Activated CD8-positive, alpha-beta memory T cell treated with anti-CD3 and anti-CD28 coated beads for 36 hours (primary cell): Measurements from ENCODE around the gene HOXB6. TPM values are rescaled to one million over a fixed set of nuclear protein-coding genes. Genes with fewer than 3 reads are reported as not detected.

Experiments used
- CTCF ChIA-PET: fragments of 350-600 bp; sonication (Branson Sonifier 250); formaldehyde crosslinking; loops from one replicate; lab custom pipeline; 2021; ENCODE audit warnings: antibody characterized with exemption; lab: Charles Lee
- POLR2A ChIA-PET: fragments of 350-600 bp; sonication (Branson Sonifier 250); formaldehyde crosslinking; loops from one replicate; lab custom pipeline; 2021; ENCODE audit warnings: antibody characterized with exemption; lab: Charles Lee
- total RNA-seq, 2 experiments: library from RNA; stranded (reverse); gene quantifications; one replicate each; pipeline ENCODE4 v1.2.3, GENCODE V29; 2021

The HOXB6 gene
- total RNA-seq, 2 experiments from 2014 or later: 0.25 to 0.48 TPM

- ChIA-PET POLR2A (interaction anchor here (0.5 to 2.2 kb wide), 3 partner anchors 13 to 188 kb away, joined by 4 to 7 read pairs (median 4); no protein-coding TSS in a partner anchor), CTCF (interaction anchor here (0.9 to 4.1 kb wide), 10 partner anchors 10 to 49 kb away, joined by 3 to 25 read pairs (median 3); partner anchors contain the start of genes HOXB5 and HOXB8)
Observed at GRCh38 chr17:48626245-48627117, 21.7 kb upstream of the HOXB6 start, which contains the start of gene HOXB9. Gene HOXB9, minus strand, starts transcription at chr17:48626358. Its CDS starts 89 bp downstream, at chr17:48626269.

DNA sequence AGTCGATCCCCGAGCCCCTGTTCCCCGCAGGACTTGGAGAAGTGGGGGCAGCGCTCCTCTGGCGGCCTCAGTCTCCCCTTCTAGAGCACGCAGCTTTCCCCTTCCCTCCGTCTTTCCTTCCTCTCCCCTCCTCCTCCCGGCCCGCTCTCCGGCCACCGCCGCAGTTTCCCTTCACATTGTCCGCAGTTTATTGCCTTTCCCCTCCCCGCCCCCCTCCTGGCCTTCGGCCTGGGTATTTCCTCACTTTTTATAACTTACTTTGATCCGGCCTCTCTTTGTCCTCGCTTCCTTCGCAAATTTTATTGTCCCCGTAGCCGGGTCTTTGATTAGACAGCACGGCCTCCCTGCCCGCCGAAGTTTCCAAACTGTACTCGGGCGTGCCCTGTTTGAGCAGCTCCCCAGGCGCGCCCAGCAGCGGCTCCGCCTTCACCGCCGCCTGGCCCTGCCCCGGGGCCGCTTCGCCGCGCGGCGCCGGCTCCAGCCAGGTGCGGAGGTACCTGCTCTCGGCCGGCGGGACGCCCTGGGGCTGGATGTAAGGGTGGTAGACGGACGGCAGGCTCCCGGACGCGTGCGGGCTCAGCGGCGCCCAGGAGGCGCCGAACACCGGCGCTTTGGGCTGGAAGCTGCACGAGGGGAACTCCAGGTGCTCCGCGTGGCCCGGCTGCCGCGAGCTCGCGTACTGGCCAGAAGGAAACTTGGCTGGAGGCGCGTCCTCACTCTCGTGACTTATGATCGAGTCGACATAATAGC, 20.9 kb upstream of the HOXB6 start:
- ChIA-PET CTCF (interaction anchor here (0.8 to 4.1 kb wide), 9 partner anchors 10 to 48 kb away, joined by 3 to 25 read pairs (median 3); partner anchors contain the start of genes HOXB5 and HOXB8), POLR2A (interaction anchor here (0.5 to 2.2 kb wide), 4 partner anchors 12 to 189 kb away, joined by 3 to 7 read pairs (median 4); no protein-coding TSS in a partner anchor)

DNA sequence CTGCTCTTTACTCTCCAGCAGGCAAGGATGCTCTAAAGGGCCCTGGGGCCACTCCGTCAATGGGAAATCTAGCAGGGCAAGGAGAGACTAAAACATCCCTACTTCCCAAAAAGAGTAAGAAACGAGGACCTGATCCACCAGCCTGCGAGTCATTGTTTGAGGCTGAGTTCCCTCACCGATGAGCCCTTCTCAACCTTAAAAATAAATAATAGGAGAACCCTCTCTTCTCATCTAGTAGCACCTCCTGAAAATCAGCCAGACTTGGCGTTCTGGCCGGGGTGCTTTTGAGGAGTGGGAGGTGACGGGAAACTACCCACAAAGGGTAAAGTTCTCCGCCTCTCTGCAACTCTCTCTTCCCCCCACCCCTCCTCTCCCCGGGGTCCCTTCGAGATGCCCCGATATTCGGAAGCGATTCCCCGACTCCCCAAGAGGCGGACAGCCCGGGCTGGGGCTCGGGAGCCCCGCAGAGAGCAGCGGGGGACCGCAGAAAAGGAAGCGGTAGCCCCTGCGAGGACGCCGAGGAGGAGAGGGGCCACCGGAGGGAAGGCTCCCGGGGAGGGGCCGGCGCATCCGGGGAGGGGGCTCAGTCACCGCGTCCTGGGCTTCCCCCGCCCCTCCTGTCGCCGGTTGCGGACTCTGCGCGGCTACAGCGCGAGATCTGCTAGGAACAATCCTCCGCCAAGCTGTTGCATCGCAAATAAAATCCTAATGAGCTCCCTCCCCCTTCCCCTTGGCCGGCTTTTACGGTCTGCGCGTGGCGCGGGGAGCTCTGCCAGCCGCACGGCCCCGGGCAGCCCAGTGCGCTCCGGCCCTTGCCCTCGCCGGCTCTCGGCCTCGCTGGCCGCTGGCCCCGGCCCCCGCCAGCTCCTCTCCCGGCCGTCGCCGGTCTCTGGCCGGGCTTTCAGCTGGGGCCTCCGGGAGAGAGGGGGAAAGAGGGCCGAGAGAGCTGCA, 20.0 kb upstream of the HOXB6 start:
- ChIA-PET POLR2A (interaction anchor here (1.0 to 2.2 kb wide), 3 partner anchors 11 to 32 kb away, joined by 3 to 7 read pairs (median 4); no protein-coding TSS in a partner anchor), CTCF (interaction anchor here (0.8 to 4.1 kb wide), 6 partner anchors 10 to 32 kb away, joined by 3 to 25 read pairs (median 4); partner anchors contain the start of genes HOXB5 and HOXB8)

GRCh38 chr17:48624118-48624517, 19.3 kb upstream of the HOXB6 start:
- CTCF ChIA-PET: interaction anchor here (1.2 to 2.1 kb wide), 2 partner anchors 11 to 12 kb away, joined by 3 to 9 read pairs; no protein-coding TSS in a partner anchor
- POLR2A ChIA-PET: no interaction called here

GRCh38 chr17:48623583-48623982, 18.8 kb upstream of the HOXB6 start:
- ChIA-PET CTCF (interaction anchor here (1.2 to 2.1 kb wide), 2 partner anchors 11 to 13 kb away, joined by 3 to 9 read pairs; no protein-coding TSS in a partner anchor), POLR2A (no interaction called here)

DNA sequence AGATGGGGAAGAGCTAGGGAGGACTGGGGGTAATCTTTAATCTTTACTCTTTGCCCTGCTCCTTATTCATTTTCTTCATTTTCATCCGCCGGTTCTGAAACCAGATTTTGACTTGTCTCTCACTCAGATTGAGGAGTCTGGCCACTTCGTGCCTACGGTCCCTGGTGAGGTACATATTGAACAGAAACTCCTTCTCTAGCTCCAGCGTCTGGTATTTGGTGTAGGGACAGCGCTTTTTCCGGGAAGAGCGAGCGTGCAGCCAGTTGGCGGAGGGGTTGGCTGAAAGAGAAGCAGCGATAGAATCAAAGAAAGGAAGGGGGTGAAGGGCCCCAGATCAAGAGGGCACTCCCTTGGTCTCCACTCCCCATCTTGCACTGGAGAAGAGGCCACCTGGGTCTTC, 18.1 kb upstream of the HOXB6 start:
- POLR2A ChIA-PET: no interaction called here

DNA sequence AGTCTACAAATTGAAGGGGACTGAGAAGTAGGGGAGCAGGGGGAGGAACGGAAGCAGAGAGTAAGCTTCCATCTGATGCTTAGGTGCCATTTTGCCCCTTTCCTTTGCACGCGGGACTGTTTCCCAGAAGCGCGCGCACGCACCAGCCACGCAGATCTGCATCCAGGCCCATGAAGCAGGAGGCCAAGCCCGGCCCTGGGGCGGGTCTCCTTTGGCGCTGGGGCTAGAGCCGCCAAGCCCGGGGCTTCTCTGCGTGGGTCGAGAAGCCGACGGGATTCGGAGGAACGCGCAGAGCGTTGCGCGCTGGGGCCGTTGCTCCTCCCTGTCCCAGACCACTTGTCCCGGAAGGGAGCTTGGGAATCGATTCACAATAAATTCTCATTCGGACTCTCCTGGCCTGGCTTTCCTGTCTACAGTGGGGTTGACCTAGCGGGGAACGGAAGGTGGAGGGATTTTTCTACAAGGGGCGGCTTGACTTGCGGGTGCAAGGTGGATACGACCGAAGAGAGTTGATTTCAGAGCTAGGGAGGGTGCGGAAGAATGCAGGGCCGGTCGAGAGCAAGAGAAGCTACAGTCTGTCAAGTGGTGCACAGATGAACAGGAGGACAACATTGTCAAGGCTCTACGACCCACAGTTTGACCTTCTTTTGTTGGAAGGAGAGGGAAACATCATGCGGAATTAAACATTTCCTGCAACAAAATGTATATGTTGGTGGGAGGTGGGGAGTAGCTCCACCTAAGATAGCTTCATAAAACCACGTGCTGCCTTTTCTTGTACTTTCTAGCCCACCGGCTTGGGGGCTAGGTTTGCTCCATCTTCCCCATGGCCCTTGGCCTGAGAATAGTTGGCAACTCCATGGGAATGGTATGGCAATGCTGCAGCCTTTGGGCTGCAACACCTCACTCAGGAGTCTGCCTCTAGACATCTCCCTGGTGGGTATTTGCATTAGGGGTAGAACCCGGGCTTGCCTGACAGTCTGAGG, 16.9 kb upstream of the HOXB6 start:
- CTCF ChIA-PET: interaction anchor here (0.6 to 2.0 kb wide), 3 partner anchors 11 to 1559 kb away, joined by 3 to 8 read pairs (median 4); no protein-coding TSS in a partner anchor
- POLR2A ChIA-PET: no interaction called here

More for the DNA sequence above, 18.1 kb upstream of the HOXB6 start:
- CTCF ChIA-PET: interaction anchor here (2.1 kb wide), 1 partner anchor 14 kb away, joined by 9 read pairs; no protein-coding TSS in a partner anchor

DNA sequence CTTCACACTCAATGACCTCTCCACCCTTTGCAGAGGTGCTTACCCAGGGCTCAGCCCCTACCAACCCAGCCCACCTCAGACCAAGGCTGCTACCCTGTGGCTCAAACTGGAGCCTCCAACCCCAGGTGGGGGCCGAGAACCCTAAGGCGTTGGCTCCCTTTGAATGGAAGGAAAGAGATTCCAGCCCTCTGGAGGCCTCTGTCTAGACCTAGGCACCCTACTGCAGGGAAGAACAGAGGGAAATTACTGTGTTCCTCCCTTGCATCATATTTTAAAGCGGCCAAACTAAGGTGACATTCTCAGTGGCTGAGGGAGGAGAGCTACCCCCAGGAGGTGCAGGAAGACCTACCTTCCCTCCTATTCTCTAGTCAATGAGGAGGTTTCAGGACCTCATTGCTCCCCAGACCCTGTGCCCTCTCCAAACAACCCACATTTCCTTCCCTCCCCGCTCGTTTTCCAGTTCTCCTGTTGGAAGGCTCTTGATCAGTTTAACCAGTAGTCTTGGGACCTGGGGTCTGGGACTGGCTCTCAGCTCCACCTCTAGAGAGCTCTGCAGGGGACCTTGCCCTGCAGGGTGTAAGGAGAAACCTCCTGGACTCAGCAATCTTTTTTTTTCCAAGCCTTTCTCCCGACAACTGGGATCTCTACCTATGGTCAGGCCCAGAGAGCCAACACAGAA, 15.8 kb upstream of the HOXB6 start:
- POLR2A ChIA-PET: no interaction called here
- CTCF ChIA-PET: interaction anchor here (0.6 to 2.0 kb wide), 4 partner anchors 12 to 1560 kb away, joined by 3 to 8 read pairs (median 4); partner anchors contain the start of gene HOXB5

GRCh38 chr17:48619826-48620449, 15.2 kb upstream of the HOXB6 start:
- POLR2A ChIA-PET: no interaction called here
- CTCF ChIA-PET: interaction anchor here (1.1 to 1.4 kb wide), 2 partner anchors 12 to 27 kb away, joined by 3 to 4 read pairs; partner anchors contain the start of gene HOXB5

GRCh38 chr17:48618256-48618896, 13.6 kb upstream of the HOXB6 start:
- POLR2A ChIA-PET: interaction anchor here (0.6 kb wide), 1 partner anchor 122 kb away, joined by 4 read pairs; no protein-coding TSS in a partner anchor
- CTCF ChIA-PET: interaction anchor here (0.6 to 2.3 kb wide), 22 partner anchors 9 to 554 kb away, joined by 3 to 14 read pairs (median 4); partner anchors contain the start of genes HOXB5 and HOXB7

DNA sequence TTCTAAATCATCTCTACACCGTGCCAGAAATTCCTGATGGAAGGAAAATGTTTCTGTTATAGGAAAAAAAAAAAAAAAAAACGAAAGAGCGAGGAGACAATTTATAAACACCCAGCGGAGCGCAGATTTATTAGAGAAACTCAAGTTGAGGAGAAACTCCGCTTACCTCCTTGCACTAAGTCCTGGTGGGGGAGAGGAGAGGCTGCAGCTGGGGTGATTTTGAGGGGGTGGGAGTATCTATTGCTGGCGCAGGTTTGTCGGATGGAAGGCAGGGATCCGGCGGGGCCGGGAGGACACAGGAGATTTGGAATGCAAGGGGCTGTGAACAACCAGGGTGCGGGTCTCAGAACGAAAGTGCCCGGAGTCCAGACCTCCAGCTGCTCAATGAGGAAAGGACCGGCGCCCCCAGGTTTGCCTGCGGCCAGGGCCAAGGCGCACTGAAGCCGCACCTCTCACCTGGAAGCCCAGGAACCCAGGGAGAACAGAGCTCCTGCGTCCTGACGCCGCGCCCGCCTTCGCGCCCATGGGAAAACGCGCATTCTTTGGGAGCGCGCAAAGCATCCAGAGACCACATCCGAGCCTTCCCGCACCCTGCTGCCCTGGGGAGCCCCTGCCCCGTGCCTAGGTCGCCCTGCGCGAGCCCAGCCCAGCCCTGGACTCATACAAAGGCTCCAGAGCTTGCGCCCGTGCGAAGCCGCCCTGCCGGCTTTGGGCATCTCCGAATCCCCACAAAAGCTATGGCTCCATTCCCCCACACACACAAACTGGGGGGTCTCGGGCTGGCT, 12.9 kb upstream of the HOXB6 start:
- ChIA-PET POLR2A (interaction anchor here (0.6 kb wide), 1 partner anchor 123 kb away, joined by 4 read pairs; no protein-coding TSS in a partner anchor), CTCF (interaction anchor here (0.7 to 2.3 kb wide), 18 partner anchors 8 to 538 kb away, joined by 3 to 14 read pairs (median 5); partner anchors contain the start of genes HOXB5 and HOXB7)

DNA sequence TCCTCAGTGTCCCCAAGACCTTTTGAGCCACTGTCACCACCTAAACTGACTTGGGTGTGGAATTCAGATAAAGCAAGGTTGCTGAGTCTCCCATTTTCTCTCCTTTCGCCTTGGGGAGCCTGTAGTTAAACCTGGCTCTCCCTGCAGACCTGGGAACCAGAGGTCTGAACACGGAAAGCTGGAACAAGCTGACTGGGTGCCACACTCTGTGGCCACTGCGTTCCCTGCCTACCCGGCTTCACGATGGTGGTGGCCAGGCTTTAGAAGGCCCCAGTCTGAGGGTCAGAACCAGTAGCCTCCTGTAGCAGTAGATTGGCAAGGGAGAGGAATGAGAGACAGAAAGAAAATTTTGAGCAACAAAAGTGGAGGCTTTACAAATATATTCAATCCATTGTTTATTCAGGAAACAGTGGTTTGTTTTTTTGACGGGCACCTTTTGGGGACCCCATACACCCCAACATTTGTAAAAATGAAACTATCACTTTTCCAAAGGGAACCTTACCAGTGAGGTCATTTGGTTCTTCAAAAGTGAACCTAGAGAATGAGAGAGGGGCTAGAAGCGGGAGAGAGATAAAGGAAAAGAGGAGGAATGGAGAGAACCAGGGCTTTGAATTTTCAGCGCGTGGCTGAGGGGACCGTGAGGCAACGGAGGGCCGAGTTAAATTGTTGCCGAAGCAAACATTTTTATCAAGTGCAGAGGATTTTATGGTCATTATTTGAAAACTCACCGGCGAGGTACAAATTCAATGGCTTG, 12.1 kb upstream of the HOXB6 start:
- ChIA-PET POLR2A (no interaction called here), CTCF (interaction anchor here (1.0 to 2.3 kb wide), 7 partner anchors 7 to 354 kb away, joined by 3 to 14 read pairs (median 5); partner anchors contain the start of genes HOXB5, HOXB7 and HOXB9)
